Loucy (cell line): ENCODE results near the gene HSF2BP.
"Not testable (repeated sequence)": the region's sequence is repeated elsewhere in the genome, so short reads cannot be mapped to it uniquely, and the experiment has no call there.

ENCODE experiments used
- H2AFZ ChIP-seq: fragments of 200-600 bp; sonication (generic); 2 replicates; pipeline ENCODE4 v1.6.0; 2016; ENCODE audit warnings: antibody characterized with exemption, mild to moderate bottlenecking, low read length, moderate library complexity
- H3F3A ChIP-seq: fragments of 200-600 bp; 2 replicates; pipeline ENCODE4 v1.6.0; 2016; ENCODE audit warnings: antibody characterized with exemption, low read depth, mild to moderate bottlenecking
- H3K27me3 ChIP-seq: fragments of 200-600 bp; sonication (generic); 2 replicates; pipeline ENCODE4 v1.6.1; 2014; ENCODE audit warnings: low read length, mild to moderate bottlenecking; ENCODE audit not compliant: insufficient read depth, poor library complexity, severe bottlenecking
- H3K36me3 ChIP-seq: fragments of 200-600 bp; sonication (generic); 2 replicates; pipeline ENCODE4 v1.6.1; 2016; ENCODE audit warnings: low read length; ENCODE audit not compliant: insufficient read depth
- H3K4me1 ChIP-seq: fragments of 200-600 bp; sonication (generic); 2 replicates; pipeline ENCODE4 v1.5.1; 2014; ENCODE audit warnings: low read length, mild to moderate bottlenecking; ENCODE audit not compliant: insufficient read depth, poor library complexity, severe bottlenecking
- H3K4me2 ChIP-seq: fragments of 200-600 bp; sonication (generic); 2 replicates; pipeline ENCODE4 v1.6.0; 2014; ENCODE audit warnings: antibody characterized with exemption, low read length, low read depth, mild to moderate bottlenecking; ENCODE audit not compliant: poor library complexity, severe bottlenecking
- H3K4me3 ChIP-seq: fragments of 200-600 bp; sonication (generic); 2 replicates; pipeline ENCODE4 v1.5.1; 2014; ENCODE audit warnings: low read length, mild to moderate bottlenecking, mixed read lengths; ENCODE audit not compliant: poor library complexity, severe bottlenecking
- H3K79me2 ChIP-seq: fragments of 200-600 bp; sonication (generic); 2 replicates; pipeline ENCODE4 v1.6.1; 2014; ENCODE audit warnings: low read length; ENCODE audit not compliant: insufficient read depth
- H3K9ac ChIP-seq: fragments of 200-600 bp; sonication (generic); 2 replicates; pipeline ENCODE4 v1.6.0; 2014; ENCODE audit warnings: mild to moderate bottlenecking, low read depth, low read length, moderate library complexity; ENCODE audit not compliant: poor library complexity, severe bottlenecking
- H3K9me2 ChIP-seq: fragments of 200-600 bp; sonication (generic); replicated peaks from 2 replicates; pipeline ENCODE4 v1.6.1; 2016; ENCODE audit warnings: low read depth, low read length, mixed read lengths
- H3K9me3 ChIP-seq: fragments of 200-600 bp; sonication (generic); 2 replicates; pipeline ENCODE4 v1.6.1; 2014; ENCODE audit warnings: mild to moderate bottlenecking, antibody characterized with exemption, low read length, low read depth; ENCODE audit not compliant: insufficient read depth
- H4K20me1 ChIP-seq: fragments of 200-600 bp; sonication (generic); 2 replicates; pipeline ENCODE4 v1.6.0; 2014; ENCODE audit warnings: antibody characterized with exemption, low read length, mild to moderate bottlenecking; ENCODE audit not compliant: insufficient read depth, poor library complexity, severe bottlenecking
- CTCF ChIP-seq: fragments of 200-600 bp; sonication (generic); conservative IDR thresholded peaks from 2 replicates; pipeline ENCODE4 v1.5.1; 2014; ENCODE audit warnings: mild to moderate bottlenecking, antibody characterized with exemption, low read length
- EZH2phosphoT487 ChIP-seq: fragments of 200-600 bp; IDR thresholded peaks from 2 replicates; pipeline ENCODE4 v1.6.1; 2018; ENCODE audit warnings: antibody characterized with exemption, mild to moderate bottlenecking, moderate library complexity, borderline replicate concordance

HSF2BP gene

DNA sequence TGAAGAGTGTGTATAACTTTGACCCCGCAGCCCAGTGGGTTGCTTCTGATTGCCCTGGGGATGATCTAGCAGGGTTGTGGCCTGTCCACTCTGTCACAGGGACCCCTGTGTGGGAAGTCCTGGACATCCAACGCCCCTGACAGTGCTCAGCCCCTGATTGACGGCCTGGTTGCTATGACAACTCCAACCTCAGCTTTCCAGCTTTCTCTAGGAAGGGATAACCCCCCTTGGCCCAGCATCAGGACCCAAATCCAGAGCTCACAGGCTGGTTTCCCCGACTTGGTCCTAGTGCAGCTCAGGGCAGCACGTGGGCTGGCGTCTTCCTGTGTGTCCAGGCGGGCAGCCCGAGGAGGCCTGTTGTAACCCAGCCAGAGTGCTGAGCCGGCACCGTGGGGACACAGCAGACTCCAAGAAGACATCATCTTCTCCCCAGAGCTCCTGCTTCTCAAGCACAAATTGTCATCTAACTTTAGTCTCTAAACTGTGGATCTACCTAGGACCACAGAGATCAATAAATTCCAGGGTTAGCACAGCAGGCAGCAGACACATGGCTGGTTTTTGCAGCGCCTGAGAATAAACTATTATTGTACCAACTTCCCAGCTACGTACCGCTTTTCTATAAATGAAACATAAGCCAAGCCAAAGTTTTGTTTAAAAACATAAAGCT, 40.8 kb upstream of the HSF2BP start:
- no peak overlapping the region for H3K4me3 ChIP-seq
- no peaks in the 10 kb centered on the region for H3K27me3 ChIP-seq
- H2AFZ ChIP-seq = no peak overlapping the region
- H3K4me2 ChIP-seq = no peak overlapping the region
- no peaks in the 10 kb centered on the region for H3K79me2 ChIP-seq
- H3K36me3 ChIP-seq = peaks cover 17% of the 10 kb centered on the region; the same call in 1 of the 2 replicates
- no peak overlapping the region for H3K9ac ChIP-seq
- no peaks in the 10 kb centered on the region for H3F3A ChIP-seq
- no peaks in the 10 kb centered on the region for H4K20me1 ChIP-seq
- no peaks in the 10 kb centered on the region for H3K9me3 ChIP-seq
- TF ChIP-seq EZH2phosphoT487 (no peak), CTCF (no peak)
- no peaks in the 10 kb centered on the region for H3K9me2 ChIP-seq
- H3K4me1 ChIP-seq = no peaks in the 10 kb centered on the region

- not testable (repeated sequence) for H3K9me3 ChIP-seq, H2AFZ ChIP-seq, H3F3A ChIP-seq, H3K79me2 ChIP-seq, H3K4me1 ChIP-seq, H3K4me3 ChIP-seq, H3K27me3 ChIP-seq, H4K20me1 ChIP-seq, H3K9ac ChIP-seq, H3K4me2 ChIP-seq, H3K9me2 ChIP-seq
- peaks cover 21% of the 10 kb centered on the region; the same call in 1 of the 2 replicates for H3K36me3 ChIP-seq
Measured at GRCh38 chr21:43699492-43699777, 40.1 kb upstream of the HSF2BP start.

- Histone ChIP-seq H3K9ac (no peak overlapping the region), H3K4me2 (no peak overlapping the region), H3K4me3 (no peak overlapping the region), H3K9me2 (no peaks in the 10 kb centered on the region), H3K79me2 (no peaks in the 10 kb centered on the region), H3K36me3 (peaks cover 35% of the 10 kb centered on the region; the same call in 1 of the 2 replicates), H4K20me1 (no peaks in the 10 kb centered on the region), H2AFZ (no peak overlapping the region), H3F3A (no peaks in the 10 kb centered on the region), H3K4me1 (no peaks in the 10 kb centered on the region), H3K27me3 (no peaks in the 10 kb centered on the region), H3K9me3 (no peaks in the 10 kb centered on the region)
- TF ChIP-seq EZH2phosphoT487 (no peak), CTCF (no peak)
Measured at GRCh38 chr21:43697758-43698643, 38.7 kb upstream of the HSF2BP start.
